Stimulated activated CD4-positive, alpha-beta T cell treated with anti-CD3 and anti-CD28 coated beads, Interleukin-1b, Interleukin-23, amount 100 ng/mL, for 48 hours (primary cell): ENCODE data around the gene ANKRD34A.

Source experiments
- DNase-seq: peaks from one replicate; pipeline ENCODE4 v3.0.0-alpha.2; 2020

ANKRD34A gene

GRCh38 chr1:145990249-145990855, 26.0 kb upstream of the ANKRD34A start:
- no peak for DNase-seq

- no peak for DNase-seq
These were observed 24.4 kb upstream of the ANKRD34A start for GRCh38 chr1:145988773-145989172.

- no peak for DNase-seq
These were observed 23.6 kb upstream of the ANKRD34A start for GRCh38 chr1:145987926-145988325.

GRCh38 chr1:145986551-145986950, 22.2 kb upstream of the ANKRD34A start:
- no peak for DNase-seq

GRCh38 chr1:145985502-145986439, 21.4 kb upstream of the ANKRD34A start:
- no peak for DNase-seq

GRCh38 chr1:145985129-145985501, 20.7 kb upstream of the ANKRD34A start:
- DNase-seq: no peak

- peak; percentile 37 for DNase-seq
These were observed 19.8 kb upstream of the ANKRD34A start for GRCh38 chr1:145983960-145984830.

- DNase-seq: no peak
These were observed 18.9 kb upstream of the ANKRD34A start for GRCh38 chr1:145983206-145983675.

- no peak for DNase-seq
These were observed 17.8 kb upstream of the ANKRD34A start for GRCh38 chr1:145982010-145982723.

GRCh38 chr1:145980457-145980994, 16.2 kb upstream of the ANKRD34A start:
- no peak for DNase-seq

- DNase-seq: no peak
These were observed 15.5 kb upstream of the ANKRD34A start for GRCh38 chr1:145979746-145980456.

GRCh38 chr1:145978854-145979745, 14.7 kb upstream of the ANKRD34A start:
- DNase-seq: peak; percentile 90

- no peak for DNase-seq
These were observed 14.1 kb upstream of the ANKRD34A start for GRCh38 chr1:145978471-145978853.

- DNase-seq: peak; percentile 74
These were observed 13.4 kb upstream of the ANKRD34A start for GRCh38 chr1:145977486-145978470.

GRCh38 chr1:145977016-145977415, 12.6 kb upstream of the ANKRD34A start:
- DNase-seq: no peak

GRCh38 chr1:145975216-145975615, 10.8 kb upstream of the ANKRD34A start:
- DNase-seq: no peak

- DNase-seq: no peak
These were observed 10.3 kb upstream of the ANKRD34A start for GRCh38 chr1:145974721-145975120.

GRCh38 chr1:145972580-145972979, 8.2 kb upstream of the ANKRD34A start:
- DNase-seq: no peak

GRCh38 chr1:145967288-145967687, 2.9 kb upstream of the ANKRD34A start:
- no peak for DNase-seq
